Esophagus squamous epithelium (tissue), 4 donors: ENCODE data around the gene FBXO8.

Experiments used
- POLR2A ChIP-seq, 4 donors: fragments of 450-650 bp; IDR thresholded peaks; one replicate each; pipeline ENCODE4 v1.6.1; 2017; ENCODE audit warnings: antibody characterized with exemption in 4 of 4, mild to moderate bottlenecking in 4 of 4, moderate library complexity in 3 of 4
- TF ChIP-seq, protein P1 (sequence below), 6 experiments: fragments of 450-650 bp in 4 of 6; fragments of 200-600 bp in 2 of 6; sonication (generic) in 2 of 6; IDR thresholded peaks; one replicate each; pipeline ENCODE4 v1.5.1; 2016 to 2019; ENCODE audit warnings: antibody characterized with exemption in 6 of 6, mild to moderate bottlenecking in 4 of 6, moderate library complexity in 4 of 6

DNA sequence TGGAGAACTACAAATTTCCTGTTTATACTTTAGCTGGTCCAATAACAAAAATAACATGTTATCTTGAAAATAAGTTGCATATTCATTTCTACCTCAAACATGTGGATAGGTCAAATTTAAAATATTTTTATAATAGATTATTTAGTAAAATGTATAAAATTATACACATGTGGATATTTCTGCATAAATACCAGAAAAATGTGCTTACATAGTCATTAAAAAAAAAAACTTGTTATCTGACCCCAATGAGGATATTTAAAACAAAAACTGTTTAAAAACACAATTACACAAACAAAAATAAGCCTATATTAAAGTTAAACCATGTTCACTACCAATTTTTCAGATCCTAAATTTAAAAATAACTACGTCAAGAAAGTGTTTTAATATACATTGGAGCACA is 28.1 kb downstream of the FBXO8 start:
- TF ChIP-seq, protein P1, sequence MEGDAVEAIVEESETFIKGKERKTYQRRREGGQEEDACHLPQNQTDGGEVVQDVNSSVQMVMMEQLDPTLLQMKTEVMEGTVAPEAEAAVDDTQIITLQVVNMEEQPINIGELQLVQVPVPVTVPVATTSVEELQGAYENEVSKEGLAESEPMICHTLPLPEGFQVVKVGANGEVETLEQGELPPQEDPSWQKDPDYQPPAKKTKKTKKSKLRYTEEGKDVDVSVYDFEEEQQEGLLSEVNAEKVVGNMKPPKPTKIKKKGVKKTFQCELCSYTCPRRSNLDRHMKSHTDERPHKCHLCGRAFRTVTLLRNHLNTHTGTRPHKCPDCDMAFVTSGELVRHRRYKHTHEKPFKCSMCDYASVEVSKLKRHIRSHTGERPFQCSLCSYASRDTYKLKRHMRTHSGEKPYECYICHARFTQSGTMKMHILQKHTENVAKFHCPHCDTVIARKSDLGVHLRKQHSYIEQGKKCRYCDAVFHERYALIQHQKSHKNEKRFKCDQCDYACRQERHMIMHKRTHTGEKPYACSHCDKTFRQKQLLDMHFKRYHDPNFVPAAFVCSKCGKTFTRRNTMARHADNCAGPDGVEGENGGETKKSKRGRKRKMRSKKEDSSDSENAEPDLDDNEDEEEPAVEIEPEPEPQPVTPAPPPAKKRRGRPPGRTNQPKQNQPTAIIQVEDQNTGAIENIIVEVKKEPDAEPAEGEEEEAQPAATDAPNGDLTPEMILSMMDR (IDR thresholded peaks at IDR 0.05), result no peak
- TF ChIP-seq POLR2A (IDR thresholded peaks at IDR 0.05), result no peak
